SU-DHL-6 (cell line): ENCODE results near the gene DNAJB8.

ENCODE experiments used
- H2AFZ ChIP-seq: fragments of 200-600 bp; sonication (generic); 2 replicates; pipeline ENCODE4 v1.6.1; 2014; ENCODE audit warnings: low read depth, mild to moderate bottlenecking, moderate library complexity, mixed read lengths, antibody characterized with exemption, low read length; ENCODE audit not compliant: severe bottlenecking
- H3F3A ChIP-seq: fragments of 200-600 bp; shearing (Covaris generic); 2 replicates; pipeline ENCODE4 v1.6.0; 2016; ENCODE audit warnings: antibody characterized with exemption, mild to moderate bottlenecking; ENCODE audit not compliant: insufficient read depth
- H3K27ac ChIP-seq: fragments of 200-600 bp; sonication (generic); 2 replicates; pipeline ENCODE4 v1.5.1; 2016; ENCODE audit warnings: low read depth, mild to moderate bottlenecking, low read length, moderate library complexity, mixed read lengths
- H3K27me3 ChIP-seq: fragments of 200-600 bp; sonication (generic), shearing (Covaris generic); 2 replicates; pipeline ENCODE4 v1.6.0; 2014; ENCODE audit warnings: mild to moderate bottlenecking, low read length
- H3K36me3 ChIP-seq: fragments of 200-600 bp; sonication (generic); 2 replicates; pipeline ENCODE4 v1.6.1; 2014; ENCODE audit warnings: mild to moderate bottlenecking, low read length, mixed read lengths
- H3K4me2 ChIP-seq: fragments of 300-600, 200-600 bp; shearing (Covaris generic), sonication (generic); 2 replicates; pipeline ENCODE4 v1.6.0; 2014; ENCODE audit warnings: low read length, low read depth, mild to moderate bottlenecking; ENCODE audit not compliant: poor library complexity, severe bottlenecking
- H3K4me3 ChIP-seq: fragments of 200-600 bp; sonication (generic); 2 replicates; pipeline ENCODE4 v1.5.1; 2014; ENCODE audit warnings: antibody characterized with exemption, low read length, mild to moderate bottlenecking, mixed read lengths; ENCODE audit not compliant: insufficient read depth, poor library complexity, severe bottlenecking
- H3K79me2 ChIP-seq: fragments of 200-600 bp; sonication (generic); 2 replicates; pipeline ENCODE4 v1.6.1; 2014; ENCODE audit warnings: mild to moderate bottlenecking, low read length, moderate library complexity; ENCODE audit not compliant: insufficient read depth
- H3K9ac ChIP-seq: fragments of 200-600 bp; sonication (generic); 2 replicates; pipeline ENCODE4 v1.7.0; 2014; ENCODE audit warnings: mild to moderate bottlenecking, low read length
- H3K9me2 ChIP-seq: fragments of 200-600 bp; sonication (generic); replicated peaks from 2 replicates; pipeline ENCODE4 v1.6.1; 2014; ENCODE audit warnings: low read length; ENCODE audit not compliant: insufficient read depth
- H3K9me3 ChIP-seq: fragments of 200-600 bp; sonication (generic); 2 replicates; pipeline ENCODE4 v1.6.1; 2014; ENCODE audit warnings: low read length, mixed read lengths; ENCODE audit not compliant: insufficient read depth
- H4K20me1 ChIP-seq: fragments of 200-600 bp; sonication (generic); 2 replicates; pipeline ENCODE4 v1.6.1; 2014; ENCODE audit warnings: low read depth, mild to moderate bottlenecking, antibody characterized with exemption, low read length, moderate library complexity, mixed read lengths
- EZH2phosphoT487 ChIP-seq: fragments of 200-600 bp; sonication (generic), shearing (Covaris generic); conservative IDR thresholded peaks from 2 replicates; pipeline ENCODE4 v1.6.1; 2018; ENCODE audit warnings: mild to moderate bottlenecking, antibody characterized with exemption, low read length, moderate library complexity, mixed read lengths
- TF ChIP-seq, protein P1 (sequence below): fragments of 200-600 bp; sonication (generic); IDR thresholded peaks from one replicate; pipeline ENCODE4 v1.5.1; 2017; ENCODE audit warnings: antibody characterized with exemption, mild to moderate bottlenecking, low read length, moderate library complexity; ENCODE audit not compliant: insufficient read depth, poor library complexity, severe bottlenecking

The DNAJB8 gene

DNA sequence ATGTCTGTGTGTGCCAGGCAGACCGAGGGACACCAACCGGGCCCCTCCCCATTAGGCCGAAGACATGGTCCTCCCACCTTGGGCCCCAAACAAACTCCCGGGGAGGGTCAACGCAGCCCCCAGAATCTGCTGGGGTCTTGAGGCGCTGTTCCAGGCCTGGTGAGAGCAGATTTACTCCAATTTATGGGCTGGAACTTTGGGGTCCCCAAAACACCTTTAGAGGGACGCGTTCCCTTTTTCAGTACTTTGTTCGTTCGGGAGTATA lies 23.9 kb upstream of the DNAJB8 start:
- H3K4me2 ChIP-seq = no peak overlapping the region
- no peak overlapping the region for H2AFZ ChIP-seq
- no peaks in the 10 kb centered on the region for H3K9me3 ChIP-seq
- no peaks in the 10 kb centered on the region for H3K9me2 ChIP-seq
- no peaks in the 10 kb centered on the region for H3F3A ChIP-seq
- no peak overlapping the region for H3K27ac ChIP-seq
- no peaks in the 10 kb centered on the region for H3K27me3 ChIP-seq
- no peaks in the 10 kb centered on the region for H4K20me1 ChIP-seq
- H3K36me3 ChIP-seq = no peaks in the 10 kb centered on the region
- no peak overlapping the region for H3K9ac ChIP-seq
- TF ChIP-seq, protein P1, sequence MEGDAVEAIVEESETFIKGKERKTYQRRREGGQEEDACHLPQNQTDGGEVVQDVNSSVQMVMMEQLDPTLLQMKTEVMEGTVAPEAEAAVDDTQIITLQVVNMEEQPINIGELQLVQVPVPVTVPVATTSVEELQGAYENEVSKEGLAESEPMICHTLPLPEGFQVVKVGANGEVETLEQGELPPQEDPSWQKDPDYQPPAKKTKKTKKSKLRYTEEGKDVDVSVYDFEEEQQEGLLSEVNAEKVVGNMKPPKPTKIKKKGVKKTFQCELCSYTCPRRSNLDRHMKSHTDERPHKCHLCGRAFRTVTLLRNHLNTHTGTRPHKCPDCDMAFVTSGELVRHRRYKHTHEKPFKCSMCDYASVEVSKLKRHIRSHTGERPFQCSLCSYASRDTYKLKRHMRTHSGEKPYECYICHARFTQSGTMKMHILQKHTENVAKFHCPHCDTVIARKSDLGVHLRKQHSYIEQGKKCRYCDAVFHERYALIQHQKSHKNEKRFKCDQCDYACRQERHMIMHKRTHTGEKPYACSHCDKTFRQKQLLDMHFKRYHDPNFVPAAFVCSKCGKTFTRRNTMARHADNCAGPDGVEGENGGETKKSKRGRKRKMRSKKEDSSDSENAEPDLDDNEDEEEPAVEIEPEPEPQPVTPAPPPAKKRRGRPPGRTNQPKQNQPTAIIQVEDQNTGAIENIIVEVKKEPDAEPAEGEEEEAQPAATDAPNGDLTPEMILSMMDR = no peak
- no peak for TF ChIP-seq EZH2phosphoT487
- H3K79me2 ChIP-seq = no peaks in the 10 kb centered on the region
- H3K4me3 ChIP-seq = no peak overlapping the region

DNA sequence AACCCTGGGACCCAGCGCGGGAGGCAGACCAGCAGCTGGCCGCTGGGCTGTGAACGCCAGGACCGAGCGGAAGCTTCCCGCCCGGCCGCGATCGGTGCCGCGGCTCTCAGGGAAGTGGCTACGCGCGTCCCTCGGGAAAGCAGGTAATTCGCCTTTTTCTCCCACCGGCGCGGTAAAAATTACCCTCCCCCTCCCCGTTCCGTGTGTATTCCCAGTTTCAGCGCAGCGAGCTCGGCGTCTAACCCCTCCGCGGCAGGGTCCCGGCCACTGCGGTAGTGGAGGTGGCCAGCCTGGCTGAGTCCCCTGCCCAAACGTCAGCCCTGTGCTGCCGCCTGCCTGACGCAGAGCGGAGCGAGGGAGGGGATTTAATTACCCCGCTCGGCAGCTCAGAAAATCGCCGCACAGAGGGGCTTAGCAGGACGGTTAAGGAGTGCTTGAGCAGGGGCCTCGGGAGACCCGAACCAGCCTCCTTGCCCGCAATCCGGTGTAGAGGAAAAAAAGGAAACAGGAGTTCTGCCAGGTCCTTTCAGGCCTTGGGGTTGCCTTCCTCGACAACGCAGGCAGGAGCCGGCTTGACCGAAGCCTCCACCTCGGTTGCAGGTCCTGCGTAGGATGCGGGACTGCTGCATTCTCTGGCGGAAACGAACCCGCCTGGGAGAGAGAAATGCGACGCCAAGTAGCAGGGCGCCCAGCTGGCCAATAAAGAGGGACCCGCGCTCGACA lies 23.4 kb upstream of the DNAJB8 start:
- no peaks in the 10 kb centered on the region for H3K9me3 ChIP-seq
- no peak overlapping the region for H3K27ac ChIP-seq
- no peak overlapping the region for H3K4me3 ChIP-seq
- no peak overlapping the region for H2AFZ ChIP-seq
- H3K9me2 ChIP-seq = no peaks in the 10 kb centered on the region
- H3K9ac ChIP-seq = no peak overlapping the region
- TF ChIP-seq, protein P1 = no peak
- TF ChIP-seq EZH2phosphoT487 = no peak
- no peak overlapping the region for H3K4me2 ChIP-seq
- H4K20me1 ChIP-seq = no peaks in the 10 kb centered on the region
- no peaks in the 10 kb centered on the region for H3F3A ChIP-seq
- H3K36me3 ChIP-seq = no peaks in the 10 kb centered on the region
- H3K27me3 ChIP-seq = no peaks in the 10 kb centered on the region
- no peaks in the 10 kb centered on the region for H3K79me2 ChIP-seq

DNA sequence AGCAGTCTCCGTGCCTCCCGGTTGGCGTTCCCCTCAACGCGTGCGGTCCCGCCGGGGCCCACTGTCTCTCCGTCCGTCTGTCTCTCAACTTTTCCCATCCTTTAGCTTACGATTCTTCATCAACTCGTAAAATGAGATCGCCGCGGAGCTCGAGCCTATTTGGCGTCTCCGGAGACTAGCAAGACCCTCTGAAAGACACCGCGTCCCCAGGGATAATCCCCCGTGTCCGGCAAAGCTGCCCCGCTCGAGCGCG lies 22.9 kb upstream of the DNAJB8 start:
- H3K79me2 ChIP-seq = no peaks in the 10 kb centered on the region
- no peak overlapping the region for H2AFZ ChIP-seq
- TF ChIP-seq, protein P1 = no peak
- TF ChIP-seq EZH2phosphoT487 = no peak
- no peaks in the 10 kb centered on the region for H3K27me3 ChIP-seq
- H3K36me3 ChIP-seq = no peaks in the 10 kb centered on the region
- H3K27ac ChIP-seq = no peak overlapping the region
- no peak overlapping the region for H3K4me2 ChIP-seq
- no peaks in the 10 kb centered on the region for H3F3A ChIP-seq
- H4K20me1 ChIP-seq = no peaks in the 10 kb centered on the region
- no peak overlapping the region for H3K9ac ChIP-seq
- no peaks in the 10 kb centered on the region for H3K9me3 ChIP-seq
- no peak overlapping the region for H3K4me3 ChIP-seq
- no peaks in the 10 kb centered on the region for H3K9me2 ChIP-seq
